HCT116 (cell line): ENCODE data around the gene RHD. TPM values are rescaled to one million over a fixed set of nuclear protein-coding genes. Genes with fewer than 3 reads are reported as not detected.

Experiments used
- ATAC-seq: fragments of 200-7000 bp; cut with Tn5 transposase; 2 replicates; pipeline ENCODE4 v1.9.1; 2020; ENCODE audit warnings: mild to moderate bottlenecking, moderate library complexity
- BruUV-seq: library from RNA; stranded (reverse); fragments of 400-500 nt; replicated peaks from 2 replicates; lab custom pipeline; 2021; lab: Mats Ljungman, UMichigan
- CTCF ChIA-PET: fragments of 300-600 bp; sonication (Branson Sonifier 250); formaldehyde crosslinking; loops from one replicate; lab custom pipeline; 2021; ENCODE audit warnings: antibody characterized with exemption; lab: Charles Lee
- POLR2A ChIA-PET: fragments of 300-600, 350-600 bp; sonication (Branson Sonifier 250); formaldehyde crosslinking; loops from one replicate; lab custom pipeline; 2021; ENCODE audit warnings: antibody characterized with exemption; lab: Charles Lee
- RAD21 ChIA-PET, 2 experiments: fragments of 300-600 bp; sonication (Branson Sonifier 250); formaldehyde crosslinking; loops; one replicate each; lab custom pipeline; 2023; ENCODE audit warnings: low total read pairs in 2 of 2; ENCODE audit not compliant: uncharacterized antibody in 2 of 2, unreplicated experiment in 2 of 2, low non-redundant PET in 1 of 2; lab: Charles Lee
- DNase-seq: peaks from one replicate; pipeline ENCODE4 v3.0.0-alpha.2; 2010; ENCODE audit warnings: low read depth, low spot score
- H2AFZ ChIP-seq: fragments of 200-600 bp; shearing (Covaris generic), sonication (generic); 2 replicates; pipeline ENCODE4 v1.6.1; 2017; ENCODE audit warnings: low read depth, mixed run types, mixed read lengths, antibody characterized with exemption, low read length; ENCODE audit not compliant: poor library complexity, severe bottlenecking
- H3K27ac ChIP-seq: 2 replicates; pipeline ENCODE4 v1.5.1; 2012; ENCODE audit warnings: low read depth, low read length
- H3K27me3 ChIP-seq: fragments of 200-600 bp; sonication (generic); 2 replicates; pipeline ENCODE4 v1.6.1; 2016; ENCODE audit warnings: mixed run types, low read length, mixed read lengths; ENCODE audit not compliant: insufficient read depth
- H3K36me3 ChIP-seq, 2 experiments: fragments of 200-500 bp in 1 of 2; fragments of 200-600 bp in 1 of 2; sonication (Bioruptor generic) in 1 of 2; sonication (generic) in 1 of 2; 2 replicates each; pipeline versions ENCODE4 v1.5.1 to v1.6.1; 2014 to 2016; ENCODE audit warnings: low read length in 2 of 2, inconsistent platforms in 1 of 2, mixed read lengths in 1 of 2, mixed run types in 1 of 2; ENCODE audit not compliant: insufficient read depth in 2 of 2, control insufficient read depth in 1 of 2
- H3K4me1 ChIP-seq, 2 experiments: fragments of 200-600 bp in 1 of 2; sonication (generic) in 1 of 2; 2 replicates each; pipeline versions ENCODE4 v1.5.1 to v1.6.1; 2012 to 2017; ENCODE audit warnings: low read length in 2 of 2, inconsistent platforms in 1 of 2, mild to moderate bottlenecking in 1 of 2, mixed read lengths in 1 of 2, mixed run types in 1 of 2, moderate library complexity in 1 of 2; ENCODE audit not compliant: insufficient read depth in 2 of 2, control insufficient read depth in 1 of 2
- H3K4me2 ChIP-seq: fragments of 200-600 bp; sonication (generic); 2 replicates; pipeline ENCODE4 v1.6.1; 2017; ENCODE audit warnings: mixed run types, low read length, mixed read lengths
- H3K4me3 ChIP-seq, 2 experiments: fragments of 200-600 bp in 1 of 2; sonication (generic) in 1 of 2; replicated peaks in 1 of 2; 2 replicates each; pipeline ENCODE4 v1.5.1; 2011 to 2016; ENCODE audit warnings: low read length in 2 of 2, control low read depth in 1 of 2, low read depth in 1 of 2, mild to moderate bottlenecking in 1 of 2, mixed read lengths in 1 of 2, mixed run types in 1 of 2
- H3K79me2 ChIP-seq: fragments of 200-600 bp; sonication (generic); 2 replicates; pipeline ENCODE4 v1.6.1; 2017; ENCODE audit warnings: mild to moderate bottlenecking, mixed run types, low read length, moderate library complexity, mixed read lengths; ENCODE audit not compliant: insufficient read depth
- H3K9ac ChIP-seq: fragments of 200-600 bp; sonication (generic); 2 replicates; pipeline ENCODE4 v1.6.1; 2016; ENCODE audit warnings: low read length, mixed read lengths
- H3K9me2 ChIP-seq: fragments of 200-600 bp; sonication (generic), shearing (Covaris generic); 2 replicates; pipeline ENCODE4 v1.6.1; 2017; ENCODE audit warnings: mixed run types, mild to moderate bottlenecking, moderate library complexity; ENCODE audit not compliant: insufficient read depth
- H3K9me3 ChIP-seq, 2 experiments: fragments of 200-500 bp in 1 of 2; fragments of 200-600 bp in 1 of 2; sonication (Bioruptor generic) in 1 of 2; sonication (generic) in 1 of 2; 2 replicates each; pipeline ENCODE4 v1.6.1; 2014 to 2017; ENCODE audit warnings: low read length in 2 of 2, mixed read lengths in 2 of 2, inconsistent platforms in 1 of 2, low read depth in 1 of 2, mild to moderate bottlenecking in 1 of 2, mixed run types in 1 of 2, moderate library complexity in 1 of 2; ENCODE audit not compliant: control insufficient read depth in 1 of 2, insufficient read depth in 1 of 2
- H4K20me1 ChIP-seq: fragments of 200-600 bp; sonication (generic), shearing (Covaris generic); 2 replicates; pipeline ENCODE4 v1.6.1; 2017; ENCODE audit warnings: mixed run types, mild to moderate bottlenecking, moderate library complexity; ENCODE audit not compliant: insufficient read depth
- CBX3 ChIP-seq: IDR thresholded peaks from 2 replicates; pipeline ENCODE4 v1.6.1; 2012; ENCODE audit warnings: low read depth
- CEBPB ChIP-seq: IDR thresholded peaks from 2 replicates; pipeline ENCODE4 v1.6.1; 2012; ENCODE audit warnings: low read depth
- CTCF ChIP-seq, 3 experiments: fragments of 200-600 bp in 1 of 3; sonication (generic) in 1 of 3; IDR thresholded peaks in 2 of 3; conservative IDR thresholded peaks in 1 of 3; 2 replicates each; pipeline ENCODE4 v1.5.1; 2012 to 2017; ENCODE audit warnings: low read depth in 2 of 3, low read length in 2 of 3, antibody characterized with exemption in 1 of 3, borderline replicate concordance in 1 of 3, control low read depth in 1 of 3, mild to moderate bottlenecking in 1 of 3, mixed read lengths in 1 of 3, mixed run types in 1 of 3, moderate library complexity in 1 of 3; ENCODE audit not compliant: insufficient read depth in 1 of 3
- POLR2A ChIP-seq: IDR thresholded peaks from 2 replicates; pipeline ENCODE4 v1.7.0; 2011; ENCODE audit warnings: borderline replicate concordance; ENCODE audit not compliant: insufficient read depth, insufficient read length; ENCODE audit errors: extremely low read depth
- POLR2AphosphoS5 ChIP-seq: IDR thresholded peaks from 2 replicates; pipeline ENCODE4 v1.6.1; 2011; ENCODE audit warnings: mild to moderate bottlenecking, low read depth, low read length, moderate library complexity
- SIN3A ChIP-seq: IDR thresholded peaks from 2 replicates; pipeline ENCODE4 v1.6.1; 2012; ENCODE audit warnings: low read depth
- SP1 ChIP-seq: IDR thresholded peaks from 2 replicates; pipeline ENCODE4 v1.6.1; 2012; ENCODE audit warnings: low read depth
- SRF ChIP-seq: IDR thresholded peaks from 2 replicates; pipeline ENCODE4 v1.6.1; 2012; ENCODE audit warnings: low read depth
- ZNF274 ChIP-seq: fragments of 200-500 bp; sonication (Bioruptor generic); IDR thresholded peaks from 2 replicates; pipeline ENCODE4 v1.6.1; 2014; ENCODE audit warnings: mild to moderate bottlenecking, low read depth, low read length, inconsistent platforms
- intact Hi-C: fragments of 100-400 bp; cut with micrococcal nuclease; formaldehyde crosslinking; loops from 2 replicates; pipeline ENCODE4 v1.10.0; 2022
- total RNA-seq: library from RNA; stranded (reverse); gene quantifications from one replicate; pipeline ENCODE4 v1.2.1, GENCODE V29; 2021; ENCODE audit not compliant: unreplicated experiment
- TF ChIP-seq, protein P1 (sequence below): IDR thresholded peaks from 2 replicates; pipeline ENCODE4 v1.6.1; 2012; ENCODE audit warnings: low read depth

The RHD gene
- total RNA-seq, 1 experiment from 2014 or later, result not detected

DNA sequence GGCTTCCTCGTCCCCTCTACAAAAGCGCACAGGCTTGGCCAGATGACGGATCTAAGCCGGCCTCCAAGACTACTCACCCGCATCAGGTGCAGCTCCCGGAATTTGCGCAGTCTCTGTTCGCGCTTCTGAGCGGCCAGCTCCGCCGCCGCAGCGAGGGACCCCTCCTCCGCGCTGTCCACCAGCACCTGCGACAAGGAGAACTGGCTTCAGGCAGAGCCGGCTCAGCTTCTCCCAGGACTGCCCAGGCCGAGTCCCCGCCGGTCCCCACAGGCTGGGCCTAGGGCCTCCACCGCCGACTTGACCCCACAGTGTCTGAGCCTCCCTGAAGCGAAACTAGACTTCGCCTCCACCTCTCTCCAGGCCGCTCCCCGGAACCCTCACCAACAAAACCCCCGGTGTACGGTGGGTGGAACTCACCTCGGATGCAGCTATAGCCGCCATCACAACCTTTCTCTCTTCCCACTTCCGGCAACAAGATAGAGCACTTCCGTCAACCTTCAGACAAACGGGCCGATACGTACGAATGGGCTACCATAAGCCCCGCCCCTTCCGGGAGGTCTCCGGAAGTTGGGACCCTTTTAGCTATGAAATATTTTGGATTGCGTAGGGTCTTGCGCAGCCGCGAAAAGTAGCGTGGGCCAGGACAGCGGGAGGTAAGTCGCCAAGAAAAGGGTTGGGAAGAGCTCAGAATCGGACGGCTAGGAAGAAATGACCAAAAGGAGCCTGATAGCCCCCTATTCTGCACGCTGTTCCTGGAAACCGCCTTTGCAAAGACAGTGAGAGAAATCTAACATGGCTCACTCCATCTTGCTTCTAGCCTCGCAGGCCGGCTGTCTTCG lies 40.1 kb upstream of the RHD start, which contains the start of gene SYF2 (continued):
- TF ChIP-seq, protein P1, sequence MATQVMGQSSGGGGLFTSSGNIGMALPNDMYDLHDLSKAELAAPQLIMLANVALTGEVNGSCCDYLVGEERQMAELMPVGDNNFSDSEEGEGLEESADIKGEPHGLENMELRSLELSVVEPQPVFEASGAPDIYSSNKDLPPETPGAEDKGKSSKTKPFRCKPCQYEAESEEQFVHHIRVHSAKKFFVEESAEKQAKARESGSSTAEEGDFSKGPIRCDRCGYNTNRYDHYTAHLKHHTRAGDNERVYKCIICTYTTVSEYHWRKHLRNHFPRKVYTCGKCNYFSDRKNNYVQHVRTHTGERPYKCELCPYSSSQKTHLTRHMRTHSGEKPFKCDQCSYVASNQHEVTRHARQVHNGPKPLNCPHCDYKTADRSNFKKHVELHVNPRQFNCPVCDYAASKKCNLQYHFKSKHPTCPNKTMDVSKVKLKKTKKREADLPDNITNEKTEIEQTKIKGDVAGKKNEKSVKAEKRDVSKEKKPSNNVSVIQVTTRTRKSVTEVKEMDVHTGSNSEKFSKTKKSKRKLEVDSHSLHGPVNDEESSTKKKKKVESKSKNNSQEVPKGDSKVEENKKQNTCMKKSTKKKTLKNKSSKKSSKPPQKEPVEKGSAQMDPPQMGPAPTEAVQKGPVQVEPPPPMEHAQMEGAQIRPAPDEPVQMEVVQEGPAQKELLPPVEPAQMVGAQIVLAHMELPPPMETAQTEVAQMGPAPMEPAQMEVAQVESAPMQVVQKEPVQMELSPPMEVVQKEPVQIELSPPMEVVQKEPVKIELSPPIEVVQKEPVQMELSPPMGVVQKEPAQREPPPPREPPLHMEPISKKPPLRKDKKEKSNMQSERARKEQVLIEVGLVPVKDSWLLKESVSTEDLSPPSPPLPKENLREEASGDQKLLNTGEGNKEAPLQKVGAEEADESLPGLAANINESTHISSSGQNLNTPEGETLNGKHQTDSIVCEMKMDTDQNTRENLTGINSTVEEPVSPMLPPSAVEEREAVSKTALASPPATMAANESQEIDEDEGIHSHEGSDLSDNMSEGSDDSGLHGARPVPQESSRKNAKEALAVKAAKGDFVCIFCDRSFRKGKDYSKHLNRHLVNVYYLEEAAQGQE, result no peak
- no peak for TF ChIP-seq ZNF274

DNA sequence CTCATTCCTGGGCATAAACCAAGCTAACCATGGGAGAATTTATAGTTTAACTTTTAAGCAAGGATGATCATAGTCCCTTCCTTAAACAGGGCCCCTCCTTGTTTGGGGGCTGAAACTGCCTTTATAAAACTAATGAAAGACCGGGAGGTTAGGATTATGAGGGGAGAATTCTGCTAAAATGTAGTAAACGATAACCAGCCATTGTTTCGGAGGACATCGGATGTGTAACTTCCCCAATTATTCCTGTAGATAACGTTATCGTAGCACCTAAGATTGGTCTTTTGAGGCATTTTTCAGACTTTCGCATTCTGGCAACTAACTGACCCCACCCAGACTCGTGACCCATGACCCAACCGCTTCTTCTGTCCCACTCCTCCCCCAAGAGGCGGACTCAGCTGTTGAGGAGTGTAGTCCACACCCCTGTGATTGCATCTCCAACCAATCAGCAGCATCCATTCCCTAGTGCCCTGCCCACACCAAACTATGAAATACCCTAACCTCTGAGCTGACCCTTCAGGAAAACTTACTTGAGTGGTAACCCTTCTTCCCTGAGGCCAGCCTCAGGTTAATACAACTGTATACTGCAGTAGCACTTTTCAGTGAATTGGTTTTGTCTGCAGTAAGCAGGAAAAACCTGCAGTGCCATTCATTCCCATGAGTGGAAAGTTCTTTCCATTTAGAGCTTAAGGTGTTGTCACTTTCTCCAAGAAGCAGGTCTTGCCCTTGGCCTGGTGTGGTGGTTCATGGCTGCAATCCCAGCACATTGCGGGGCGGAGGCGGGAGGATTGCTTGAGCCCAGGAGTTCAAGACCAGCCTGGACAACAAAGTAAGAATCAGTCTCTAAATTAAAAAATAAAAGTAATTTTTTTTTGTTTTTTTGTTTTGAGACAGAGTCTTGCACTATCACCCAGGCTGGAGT lies 39.2 kb upstream of the RHD start:
- Histone ChIP-seq H3K9ac (peak overlapping the region; percentile 85), H3K9me2 (no peaks in the 10 kb centered on the region), H3K4me1 (peaks cover 25 to 32% of the 10 kb centered on the region in 2 experiments), H3K79me2 (peaks cover 40% of the 10 kb centered on the region), H2AFZ (no peak overlapping the region), H3K27me3 (no peaks in the 10 kb centered on the region), H3K36me3 (peaks cover 11 to 19% of the 10 kb centered on the region in 2 experiments), H3K4me3 (peak overlapping the region; percentile 87 to 96), H3K9me3 (no peaks in the 10 kb centered on the region), H3K27ac (peak overlapping the region; percentile 74), H3K4me2 (peak overlapping the region; percentile 85), H4K20me1 (no peaks in the 10 kb centered on the region)
- DNase-seq (peak; percentile 83), ATAC-seq (peak; percentile 91)
- intact Hi-C loops, result no loop called here
- ChIA-PET POLR2A (interaction anchor here (1.2 to 2.4 kb wide), 4 partner anchors 9 to 14 kb away, joined by 3 to 25 read pairs (median 6); partner anchors contain the start of gene RSRP1), CTCF (interaction anchor here (0.7 kb wide), 1 partner anchor 998 kb away, joined by 3 read pairs; no protein-coding TSS in a partner anchor), RAD21 (no interaction called here)
- no peak; the same call in 1 of the 2 replicates for TF ChIP-seq SIN3A
- TF ChIP-seq, protein P1, result no peak
- peak; percentile 53 for TF ChIP-seq POLR2AphosphoS5
- no peak for TF ChIP-seq CEBPB
- TF ChIP-seq CBX3, result no peak
- TF ChIP-seq SP1, result peak; percentile 48
- TF ChIP-seq CTCF (IDR thresholded peaks at IDR 0.05 in 2 of 3, conservative IDR thresholded peaks at IDR 0.05 in 1 of 3; ENCODE audit: borderline replicate concordance in 1 of 3, insufficient read depth in 1 of 3, low read depth in 2 of 3, low read length in 2 of 3), result no peak
- peak; percentile 44 for TF ChIP-seq POLR2A
- TF ChIP-seq SRF, result no peak
- TSS peak; percentile 93 for BruUV-seq
